Panc1 (cell line): ENCODE data around the gene MOV10L1.

Experiments used
- CTCF ChIP-seq: fragments of 450-650 bp; IDR thresholded peaks from 2 replicates; pipeline ENCODE4 v1.5.1; 2017; ENCODE audit warnings: mild to moderate bottlenecking
- POLR2AphosphoS5 ChIP-seq: IDR thresholded peaks from 2 replicates; pipeline ENCODE4 v1.6.1; 2012; ENCODE audit warnings: mild to moderate bottlenecking, low read depth, low read length, moderate library complexity
- SIN3A ChIP-seq: IDR thresholded peaks from 2 replicates; pipeline ENCODE4 v1.6.1; 2012; ENCODE audit warnings: low read depth, mild to moderate bottlenecking, low read length, moderate library complexity, borderline replicate concordance; ENCODE audit not compliant: insufficient read depth
- TCF7L2 ChIP-seq: IDR thresholded peaks from 2 replicates; pipeline ENCODE4 v1.6.1; 2011; ENCODE audit warnings: mild to moderate bottlenecking, low read depth, low read length, inconsistent platforms

DNA sequence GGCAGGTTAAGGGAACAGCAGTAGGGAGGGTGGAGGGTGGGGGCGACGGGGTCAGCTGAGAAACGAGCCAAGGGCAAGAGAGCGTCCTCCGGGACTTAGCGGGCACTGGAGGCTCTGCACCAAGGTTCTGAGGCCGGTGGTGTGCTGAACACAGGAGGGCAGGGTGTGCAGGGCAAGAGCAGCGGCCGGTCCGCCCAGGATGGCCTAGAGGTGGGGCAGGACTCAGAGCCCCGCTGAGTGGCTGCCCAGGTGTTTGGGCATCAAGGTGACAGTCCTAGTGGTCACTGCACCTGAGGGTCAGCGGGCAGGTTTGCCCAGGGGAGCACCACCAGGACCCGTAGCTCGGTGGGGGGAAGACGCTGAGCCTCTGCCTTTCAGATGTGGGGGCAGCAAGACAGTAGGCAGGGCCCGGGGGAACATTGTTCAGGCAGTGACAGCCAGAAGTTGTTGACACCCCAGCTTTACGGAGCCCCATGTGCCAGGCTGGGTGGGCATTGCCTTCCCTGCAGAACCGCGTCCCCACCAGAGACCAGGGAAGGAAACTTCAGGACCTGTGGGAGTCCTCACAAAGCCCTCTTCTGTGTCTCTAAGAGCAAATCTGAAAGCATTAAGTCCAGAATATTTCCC lies 27.2 kb upstream of the MOV10L1 start:
- TF ChIP-seq TCF7L2 (no peak), CTCF (no peak), POLR2AphosphoS5 (no peak), SIN3A (no peak)
